ENCODE data around the gene USP17L26.
"Not testable (repeated sequence)": the region's sequence is repeated elsewhere in the genome, so short reads cannot be mapped to it uniquely, and the experiment has no call there.

The USP17L26 gene, protein sequence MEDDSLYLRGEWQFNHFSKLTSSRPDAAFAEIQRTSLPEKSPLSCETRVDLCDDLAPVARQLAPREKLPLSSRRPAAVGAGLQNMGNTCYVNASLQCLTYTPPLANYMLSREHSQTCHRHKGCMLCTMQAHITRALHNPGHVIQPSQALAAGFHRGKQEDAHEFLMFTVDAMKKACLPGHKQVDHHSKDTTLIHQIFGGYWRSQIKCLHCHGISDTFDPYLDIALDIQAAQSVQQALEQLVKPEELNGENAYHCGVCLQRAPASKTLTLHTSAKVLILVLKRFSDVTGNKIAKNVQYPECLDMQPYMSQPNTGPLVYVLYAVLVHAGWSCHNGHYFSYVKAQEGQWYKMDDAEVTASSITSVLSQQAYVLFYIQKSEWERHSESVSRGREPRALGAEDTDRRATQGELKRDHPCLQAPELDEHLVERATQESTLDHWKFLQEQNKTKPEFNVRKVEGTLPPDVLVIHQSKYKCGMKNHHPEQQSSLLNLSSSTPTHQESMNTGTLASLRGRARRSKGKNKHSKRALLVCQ

DNA sequence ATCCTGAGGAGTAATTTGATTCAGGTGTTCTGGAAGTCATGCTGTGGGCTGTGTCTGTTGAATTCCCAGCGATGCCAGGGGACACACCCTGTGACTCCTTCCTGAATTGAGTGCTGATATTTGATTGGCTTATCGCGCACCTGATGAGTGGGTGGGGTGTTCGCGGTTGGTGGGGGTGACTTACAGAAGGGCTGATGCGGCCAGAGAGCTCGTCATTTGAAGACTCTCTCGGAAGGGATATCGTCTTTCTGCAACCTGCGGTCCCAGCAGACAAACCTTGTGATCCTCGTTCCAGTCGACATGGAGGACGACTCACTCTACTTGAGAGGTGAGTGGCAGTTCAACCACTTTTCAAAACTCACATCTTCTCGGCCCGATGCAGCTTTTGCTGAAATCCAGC is at the start of gene USP17L26:
Gene USP17L26, plus strand, starts transcription at position 301 of the 400 bp plus-strand sequence. Its CDS starts 0 bp downstream, at position 301.
- DNase-seq (ENCODE audit: low spot score) = not testable (repeated sequence)

DNA sequence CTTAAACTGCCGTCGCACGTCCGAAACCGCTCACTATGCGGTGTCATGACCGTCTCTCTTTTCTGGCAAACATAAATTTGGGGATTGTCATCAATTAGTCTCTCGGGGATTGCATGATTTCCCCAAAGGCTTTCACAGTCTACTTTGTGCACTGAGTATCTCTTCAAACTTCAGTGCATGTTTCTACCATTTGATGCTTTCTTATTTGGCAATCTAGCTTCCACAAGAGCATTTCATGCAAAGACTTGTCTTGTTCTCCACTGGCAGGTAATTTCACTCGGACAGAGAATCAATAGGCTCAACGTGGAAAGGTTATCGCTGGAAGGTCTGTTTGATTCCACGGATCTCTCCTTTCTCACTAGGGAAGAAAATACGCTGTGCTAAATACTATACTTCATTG is 10.3 kb upstream of the USP17L26 start:
- not testable (repeated sequence) for DNase-seq (ENCODE audit: low spot score)

DNA sequence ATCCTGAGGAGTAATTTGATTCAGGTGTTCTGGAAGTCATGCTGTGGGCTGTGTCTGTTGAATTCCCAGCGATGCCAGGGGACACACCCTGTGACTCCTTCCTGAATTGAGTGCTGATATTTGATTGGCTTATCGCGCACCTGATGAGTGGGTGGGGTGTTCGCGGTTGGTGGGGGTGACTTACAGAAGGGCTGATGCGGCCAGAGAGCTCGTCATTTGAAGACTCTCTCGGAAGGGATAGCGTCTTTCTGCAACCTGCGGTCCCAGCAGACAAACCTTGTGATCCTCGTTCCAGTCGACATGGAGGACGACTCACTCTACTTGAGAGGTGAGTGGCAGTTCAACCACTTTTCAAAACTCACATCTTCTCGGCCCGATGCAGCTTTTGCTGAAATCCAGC is 9.6 kb upstream of the USP17L26 start, which contains the start of gene USP17L24:
Gene USP17L24, plus strand, starts transcription at position 301 of the 400 bp plus-strand sequence. Its CDS starts 0 bp downstream, at position 301.
- DNase-seq (ENCODE audit: low spot score) = not testable (repeated sequence)

DNA sequence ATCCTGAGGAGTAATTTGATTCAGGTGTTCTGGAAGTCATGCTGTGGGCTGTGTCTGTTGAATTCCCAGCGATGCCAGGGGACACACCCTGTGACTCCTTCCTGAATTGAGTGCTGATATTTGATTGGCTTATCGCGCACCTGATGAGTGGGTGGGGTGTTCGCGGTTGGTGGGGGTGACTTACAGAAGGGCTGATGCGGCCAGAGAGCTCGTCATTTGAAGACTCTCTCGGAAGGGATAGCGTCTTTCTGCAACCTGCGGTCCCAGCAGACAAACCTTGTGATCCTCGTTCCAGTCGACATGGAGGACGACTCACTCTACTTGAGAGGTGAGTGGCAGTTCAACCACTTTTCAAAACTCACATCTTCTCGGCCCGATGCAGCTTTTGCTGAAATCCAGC is 4.8 kb upstream of the USP17L26 start, which contains the start of gene USP17L25:
Gene USP17L25, plus strand, starts transcription at position 301 of the 400 bp plus-strand sequence. Its CDS starts 0 bp downstream, at position 301.
- not testable (repeated sequence) for DNase-seq (ENCODE audit: low spot score)

DNA sequence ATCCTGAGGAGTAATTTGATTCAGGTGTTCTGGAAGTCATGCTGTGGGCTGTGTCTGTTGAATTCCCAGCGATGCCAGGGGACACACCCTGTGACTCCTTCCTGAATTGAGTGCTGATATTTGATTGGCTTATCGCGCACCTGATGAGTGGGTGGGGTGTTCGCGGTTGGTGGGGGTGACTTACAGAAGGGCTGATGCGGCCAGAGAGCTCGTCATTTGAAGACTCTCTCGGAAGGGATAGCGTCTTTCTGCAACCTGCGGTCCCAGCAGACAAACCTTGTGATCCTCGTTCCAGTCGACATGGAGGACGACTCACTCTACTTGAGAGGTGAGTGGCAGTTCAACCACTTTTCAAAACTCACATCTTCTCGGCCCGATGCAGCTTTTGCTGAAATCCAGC is 4.6 kb downstream of the USP17L26 start, which contains the start of gene USP17L5:
Gene USP17L5, plus strand, starts transcription at position 301 of the 400 bp plus-strand sequence. Its CDS starts 0 bp downstream, at position 301.
- not testable (repeated sequence) for DNase-seq (ENCODE audit: low spot score)

DNA sequence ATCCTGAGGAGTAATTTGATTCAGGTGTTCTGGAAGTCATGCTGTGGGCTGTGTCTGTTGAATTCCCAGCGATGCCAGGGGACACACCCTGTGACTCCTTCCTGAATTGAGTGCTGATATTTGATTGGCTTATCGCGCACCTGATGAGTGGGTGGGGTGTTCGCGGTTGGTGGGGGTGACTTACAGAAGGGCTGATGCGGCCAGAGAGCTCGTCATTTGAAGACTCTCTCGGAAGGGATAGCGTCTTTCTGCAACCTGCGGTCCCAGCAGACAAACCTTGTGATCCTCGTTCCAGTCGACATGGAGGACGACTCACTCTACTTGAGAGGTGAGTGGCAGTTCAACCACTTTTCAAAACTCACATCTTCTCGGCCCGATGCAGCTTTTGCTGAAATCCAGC is 9.4 kb downstream of the USP17L26 start, which contains the start of gene USP17L27:
Gene USP17L27, plus strand, starts transcription at position 301 of the 400 bp plus-strand sequence. Its CDS starts 0 bp downstream, at position 301.
- not testable (repeated sequence) for DNase-seq (ENCODE audit: low spot score)

DNA sequence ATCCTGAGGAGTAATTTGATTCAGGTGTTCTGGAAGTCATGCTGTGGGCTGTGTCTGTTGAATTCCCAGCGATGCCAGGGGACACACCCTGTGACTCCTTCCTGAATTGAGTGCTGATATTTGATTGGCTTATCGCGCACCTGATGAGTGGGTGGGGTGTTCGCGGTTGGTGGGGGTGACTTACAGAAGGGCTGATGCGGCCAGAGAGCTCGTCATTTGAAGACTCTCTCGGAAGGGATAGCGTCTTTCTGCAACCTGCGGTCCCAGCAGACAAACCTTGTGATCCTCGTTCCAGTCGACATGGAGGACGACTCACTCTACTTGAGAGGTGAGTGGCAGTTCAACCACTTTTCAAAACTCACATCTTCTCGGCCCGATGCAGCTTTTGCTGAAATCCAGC is 14.1 kb downstream of the USP17L26 start, which contains the start of gene USP17L28:
Gene USP17L28, plus strand, starts transcription at position 301 of the 400 bp plus-strand sequence. Its CDS starts 0 bp downstream, at position 301.
- DNase-seq (ENCODE audit: low spot score) = not testable (repeated sequence)

DNA sequence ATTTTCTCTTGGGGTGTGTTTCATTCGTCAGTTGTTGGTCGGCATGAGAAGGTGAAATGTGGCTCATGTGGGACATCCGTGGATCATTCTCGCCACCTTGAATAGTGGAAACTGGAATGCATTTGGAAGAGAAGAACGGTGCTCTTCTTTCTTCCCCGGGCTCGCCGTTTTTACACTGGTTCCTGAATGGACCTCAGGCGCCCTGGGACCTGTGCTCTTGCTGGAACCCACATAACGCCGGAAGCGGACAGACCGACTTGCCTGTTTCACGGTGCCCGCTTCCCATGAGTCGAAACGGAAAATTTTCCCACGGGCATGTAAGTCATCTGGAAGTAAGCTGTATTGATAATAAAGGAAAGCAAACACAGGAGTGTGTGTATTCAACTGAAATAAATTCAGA is 16.4 kb downstream of the USP17L26 start:
- not testable (repeated sequence) for DNase-seq (ENCODE audit: low spot score)

DNA sequence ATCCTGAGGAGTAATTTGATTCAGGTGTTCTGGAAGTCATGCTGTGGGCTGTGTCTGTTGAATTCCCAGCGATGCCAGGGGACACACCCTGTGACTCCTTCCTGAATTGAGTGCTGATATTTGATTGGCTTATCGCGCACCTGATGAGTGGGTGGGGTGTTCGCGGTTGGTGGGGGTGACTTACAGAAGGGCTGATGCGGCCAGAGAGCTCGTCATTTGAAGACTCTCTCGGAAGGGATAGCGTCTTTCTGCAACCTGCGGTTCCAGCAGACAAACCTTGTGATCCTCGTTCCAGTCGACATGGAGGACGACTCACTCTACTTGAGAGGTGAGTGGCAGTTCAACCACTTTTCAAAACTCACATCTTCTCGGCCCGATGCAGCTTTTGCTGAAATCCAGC is 18.9 kb downstream of the USP17L26 start, which contains the start of gene USP17L29:
Gene USP17L29, plus strand, starts transcription at position 301 of the 400 bp plus-strand sequence. Its CDS starts 0 bp downstream, at position 301.
- not testable (repeated sequence) for DNase-seq (ENCODE audit: low spot score)

DNA sequence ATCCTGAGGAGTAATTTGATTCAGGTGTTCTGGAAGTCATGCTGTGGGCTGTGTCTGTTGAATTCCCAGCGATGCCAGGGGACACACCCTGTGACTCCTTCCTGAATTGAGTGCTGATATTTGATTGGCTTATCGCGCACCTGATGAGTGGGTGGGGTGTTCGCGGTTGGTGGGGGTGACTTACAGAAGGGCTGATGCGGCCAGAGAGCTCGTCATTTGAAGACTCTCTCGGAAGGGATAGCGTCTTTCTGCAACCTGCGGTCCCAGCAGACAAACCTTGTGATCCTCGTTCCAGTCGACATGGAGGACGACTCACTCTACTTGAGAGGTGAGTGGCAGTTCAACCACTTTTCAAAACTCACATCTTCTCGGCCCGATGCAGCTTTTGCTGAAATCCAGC is 28.4 kb downstream of the USP17L26 start, which contains the start of gene USP17L30:
Gene USP17L30, plus strand, starts transcription at position 301 of the 400 bp plus-strand sequence. Its CDS starts 0 bp downstream, at position 301.
- DNase-seq (ENCODE audit: low spot score) = not testable (repeated sequence)

DNA sequence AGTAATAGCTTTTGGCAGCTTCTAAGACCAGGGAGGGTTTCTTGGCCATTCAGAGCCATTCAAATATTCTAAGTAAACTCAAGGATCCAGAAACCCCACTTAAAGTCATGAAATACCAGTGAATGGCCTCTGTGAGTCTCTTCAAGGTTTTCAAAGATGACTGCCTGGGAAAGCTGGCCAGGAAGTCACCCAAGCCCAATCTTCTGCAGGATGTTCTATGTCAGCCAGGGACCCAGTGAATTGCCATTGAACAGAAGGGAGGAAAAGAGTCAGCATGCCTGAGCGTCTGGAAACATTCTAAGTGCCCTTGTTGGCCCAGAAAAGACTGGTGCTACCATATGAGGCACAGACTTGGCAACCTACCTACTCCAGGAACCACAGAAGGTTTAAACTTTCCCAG is 45.4 kb downstream of the USP17L26 start:
- DNase-seq (ENCODE audit: low spot score) = not testable (repeated sequence)

DNA sequence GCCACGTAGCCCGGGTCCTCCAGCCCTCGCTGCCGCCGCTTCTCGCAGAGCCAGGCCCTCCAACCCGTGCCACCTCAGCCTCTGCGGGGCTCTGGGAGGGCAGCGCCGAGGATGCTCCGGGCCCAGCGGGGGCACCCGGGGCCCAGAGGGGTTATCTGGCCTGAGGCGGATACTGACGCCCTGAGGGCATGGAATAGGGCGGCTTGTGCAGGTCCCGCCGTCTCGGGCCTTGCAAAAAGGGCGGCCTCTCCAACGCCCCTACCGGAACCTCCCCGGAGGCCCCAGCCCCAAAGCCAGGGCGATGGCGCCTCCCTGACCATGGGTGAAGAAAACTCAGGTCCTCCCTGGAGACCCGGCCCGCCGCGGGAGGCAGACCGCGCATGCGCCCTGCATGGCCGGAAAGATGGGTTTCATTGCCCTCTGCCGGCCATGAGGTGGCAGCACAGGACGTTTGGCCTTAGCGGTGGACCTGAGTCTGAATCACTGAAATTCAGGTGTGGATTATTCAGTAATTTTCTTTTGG is 46.6 kb downstream of the USP17L26 start:
- peak; percentile 2 for DNase-seq (ENCODE audit: low spot score)

DNA sequence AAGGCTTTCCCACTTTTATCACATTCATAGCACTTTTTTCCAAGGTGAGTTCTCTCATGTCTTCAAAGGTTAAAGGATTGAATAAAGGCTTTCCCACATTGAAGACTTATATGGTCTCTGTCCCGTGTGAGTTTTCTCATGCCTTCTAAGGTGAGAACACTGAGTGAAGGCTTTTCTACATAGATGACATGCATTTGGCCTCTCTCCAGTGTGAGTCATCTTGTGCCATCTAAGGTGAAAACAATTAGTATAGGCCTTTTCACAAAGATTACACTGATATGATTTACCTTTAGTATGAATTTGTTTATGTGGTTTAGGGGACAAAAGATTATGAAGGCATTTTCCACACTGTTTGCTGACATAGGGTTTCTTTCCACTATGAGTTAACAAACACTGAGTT is 49.7 kb downstream of the USP17L26 start:
- DNase-seq (ENCODE audit: low spot score) = no peak
